ENCODE data around the gene SELENBP1. TPM values are rescaled to one million over a fixed set of nuclear protein-coding genes. Genes with fewer than 3 reads are reported as not detected.
A peak's percentile ranks its signal among the peaks of the same experiment; 100 is the strongest.

SELENBP1 gene
- total and polyA plus RNA-seq, 7 donors: 12.7 to 89.2 (median 41.2) TPM

DNA sequence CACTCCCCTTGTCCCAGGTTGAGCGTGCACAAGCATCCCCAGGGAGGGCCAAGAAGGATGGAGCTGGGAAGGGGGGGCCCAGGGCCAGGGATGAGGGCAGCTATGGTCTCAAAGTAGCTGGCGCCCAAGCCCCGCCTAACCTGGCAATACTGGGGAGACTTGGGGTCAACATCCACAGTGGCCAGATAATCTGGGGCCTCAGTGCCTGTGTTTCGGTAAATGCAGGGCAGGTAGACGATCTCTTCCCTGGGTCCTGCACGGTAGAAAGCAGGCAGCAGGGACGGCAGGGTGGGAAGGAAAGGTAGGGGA lies 3.2 kb downstream of the SELENBP1 start:
- no peak for TF ChIP-seq CTCF (IDR thresholded peaks at IDR 0.05)
- ATAC-seq (no peak), DNase-seq (no peak)
- Histone ChIP-seq H3K27ac (no peak overlapping the region), H3K36me3 (ENCODE audit: insufficient read depth in 1 of 2, low read depth in 1 of 2) (peaks cover 2 to 45% of the 10 kb centered on the region in 2 donors), H3K4me1 (peaks cover 44% of the 10 kb centered on the region), H3K9me3 (no peaks in the 10 kb centered on the region), H3K4me3 (no peak overlapping the region), H3K27me3 (ENCODE audit: insufficient read depth in 3 of 3, low read length in 2 of 3) (no peaks in the 10 kb centered on the region)
- intact Hi-C loops (cut with DNase I): no loop called here
- 86 to 92% (median 91%) methylated on average over 7 of the region's 7 CpGs for WGBS, 3 donors

DNA sequence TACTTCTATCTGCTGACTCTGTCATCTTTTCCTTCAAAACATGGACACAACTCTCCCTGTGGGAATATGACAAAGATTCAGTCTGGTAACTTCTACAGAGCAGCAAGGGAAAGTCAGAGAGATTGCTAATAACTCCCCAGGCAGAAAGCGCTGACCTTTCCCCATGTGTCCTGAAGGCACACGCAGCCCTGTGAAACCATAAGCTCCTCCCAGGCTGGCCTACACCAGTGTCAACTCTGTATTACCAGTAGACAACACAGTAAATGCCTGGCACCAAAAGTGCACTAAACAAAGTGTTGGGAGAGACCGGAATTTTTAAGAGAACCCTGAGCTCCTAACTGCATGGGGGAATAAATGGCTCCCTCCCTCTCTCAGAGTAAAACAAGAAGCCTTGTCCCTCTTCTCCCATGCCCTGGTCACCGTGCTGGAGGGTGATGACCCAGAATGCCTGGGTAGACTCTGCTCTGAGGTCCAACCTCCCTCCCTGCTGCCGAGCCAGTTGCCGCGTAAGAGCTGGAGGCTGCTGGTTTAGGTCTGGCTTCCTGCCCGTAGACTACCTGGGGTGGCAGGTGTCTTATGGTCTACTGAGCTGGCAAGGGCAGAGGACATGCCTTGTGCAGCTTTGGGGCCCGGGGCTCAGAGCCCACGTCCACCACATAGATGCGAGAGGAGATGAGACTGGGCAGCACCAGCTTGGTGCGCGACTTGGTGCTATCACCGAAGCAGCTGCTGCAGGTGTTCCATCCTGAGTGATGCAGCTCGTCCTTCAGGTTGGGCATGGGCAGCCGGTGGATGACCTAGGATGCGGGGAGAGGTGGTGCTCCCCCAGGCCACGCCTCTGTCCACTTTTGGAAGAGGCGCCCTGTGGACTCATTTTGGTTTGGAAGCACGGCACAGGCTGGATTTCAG lies 3.9 kb downstream of the SELENBP1 start:
- WGBS, 3 donors: 81 to 90% (median 85%) methylated on average over 20 of the region's 20 CpGs
- Histone ChIP-seq H3K27ac (peak overlapping the region; percentile 60), H3K4me3 (no peak overlapping the region), H3K27me3 (ENCODE audit: insufficient read depth in 3 of 3, low read length in 2 of 3) (no peaks in the 10 kb centered on the region), H3K9me3 (no peaks in the 10 kb centered on the region), H3K4me1 (peaks cover 44% of the 10 kb centered on the region), H3K36me3 (ENCODE audit: insufficient read depth in 1 of 2, low read depth in 1 of 2) (peaks cover 2 to 51% of the 10 kb centered on the region in 2 donors)
- TF ChIP-seq CTCF (IDR thresholded peaks at IDR 0.05): no peak
- no peak for ATAC-seq
- DNase-seq: no peak
- intact Hi-C loops (cut with DNase I): no loop called here

DNA sequence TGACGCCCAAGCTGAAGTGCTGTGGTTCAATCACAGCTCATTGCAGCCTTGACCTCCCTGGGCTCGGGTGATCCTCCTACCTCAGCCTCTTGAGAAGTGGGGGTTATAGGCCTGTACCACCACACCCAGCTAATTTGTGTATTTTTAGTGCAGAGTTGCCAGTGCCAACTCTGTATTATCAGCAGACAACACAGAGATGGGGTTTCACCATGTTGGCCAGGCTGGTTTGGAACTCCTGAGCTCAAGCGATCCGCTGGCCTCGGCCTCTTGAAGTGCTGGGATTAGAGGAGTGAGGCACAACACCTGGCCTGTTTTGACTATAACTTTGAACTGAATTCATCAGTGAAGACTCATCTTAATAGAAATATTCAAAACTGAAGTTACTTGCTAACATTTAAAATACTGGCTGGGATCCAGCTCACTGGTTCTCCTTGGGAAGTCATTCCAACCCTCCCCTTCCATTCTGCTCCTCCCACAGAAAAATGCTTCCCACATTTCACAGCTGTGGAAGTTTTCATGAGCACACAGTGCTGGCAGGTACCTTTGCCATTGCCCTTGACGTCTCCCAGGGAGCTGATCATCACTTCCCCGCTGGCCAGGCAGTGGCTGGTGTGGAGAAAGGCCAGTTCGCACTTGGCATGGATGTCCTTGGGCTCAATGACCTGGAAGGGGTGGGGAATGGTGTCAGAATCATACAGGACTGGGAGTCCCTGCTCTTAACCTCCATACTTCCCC lies 4.7 kb downstream of the SELENBP1 start:
- no peak overlapping the region for H3K4me3 ChIP-seq
- peak overlapping the region; percentile 60 for H3K27ac ChIP-seq
- H3K27me3 ChIP-seq (ENCODE audit: insufficient read depth in 3 of 3, low read length in 2 of 3): no peaks in the 10 kb centered on the region
- peaks cover 2 to 54% of the 10 kb centered on the region in 2 donors for H3K36me3 ChIP-seq (ENCODE audit: insufficient read depth in 1 of 2, low read depth in 1 of 2)
- intact Hi-C loops (cut with DNase I): no loop called here
- H3K9me3 ChIP-seq: no peaks in the 10 kb centered on the region
- peaks cover 43% of the 10 kb centered on the region for H3K4me1 ChIP-seq
- WGBS, 3 donors: 40 to 65% (median 43%) methylated on average over 8 of the region's 8 CpGs
- DNase-seq (peak; percentile 34 to 62), ATAC-seq (peak in 3 of 4 donors; percentile 31 to 44 (median 31))
- no peak for TF ChIP-seq CTCF (IDR thresholded peaks at IDR 0.05)

- intact Hi-C loops (cut with DNase I): no loop called here
- Histone ChIP-seq H3K9me3 (no peaks in the 10 kb centered on the region), H3K4me3 (no peak overlapping the region), H3K27ac (no peak overlapping the region), H3K27me3 (ENCODE audit: insufficient read depth in 3 of 3, low read length in 2 of 3) (no peaks in the 10 kb centered on the region), H3K36me3 (ENCODE audit: insufficient read depth in 1 of 2, low read depth in 1 of 2) (peaks cover 2 to 54% of the 10 kb centered on the region in 2 donors), H3K4me1 (peaks cover 21% of the 10 kb centered on the region)
- ATAC-seq (no peak), DNase-seq (no peak)
- no peak for TF ChIP-seq CTCF (IDR thresholded peaks at IDR 0.05)
- 90 to 95% (median 93%) methylated on average over 4 of the region's 4 CpGs for WGBS, 3 donors
These were observed 7.5 kb downstream of the SELENBP1 start for GRCh38 chr1:151364996-151365395.
